Thyroid gland (tissue), 4 donors: ENCODE results near the gene VSTM4.

Source experiments
- CTCF ChIP-seq, 6 experiments: fragments of 200-600 bp in 3 of 6; fragments of 450-650 bp in 3 of 6; sonication (generic) in 3 of 6; IDR thresholded peaks; one replicate each; pipeline ENCODE4 v1.5.1; 2016 to 2019; ENCODE audit warnings: antibody characterized with exemption in 6 of 6, mild to moderate bottlenecking in 2 of 6, inconsistent platforms in 1 of 6, moderate library complexity in 1 of 6
- POLR2A ChIP-seq, 2 donors: fragments of 450-650 bp; IDR thresholded peaks; one replicate each; pipeline ENCODE4 v1.6.1; 2017; ENCODE audit warnings: antibody characterized with exemption in 2 of 2, mild to moderate bottlenecking in 2 of 2, moderate library complexity in 1 of 2

GRCh38 chr10:49115796-49116508 is 630 bp upstream of the VSTM4 start:
- TF ChIP-seq POLR2A (IDR thresholded peaks at IDR 0.05) (no peak), CTCF (IDR thresholded peaks at IDR 0.05) (no peak)
